ENCODE data around the gene OR56A5.
A peak's percentile ranks its signal among the peaks of the same experiment; 100 is the strongest.

The OR56A5 gene

GRCh38 chr11:5923794-5924193 is 44.5 kb downstream of the OR56A5 start:
- H3K36me3 ChIP-seq (ENCODE audit: control insufficient read depth in 4 of 4, insufficient read depth in 4 of 4, low read length in 3 of 4), result no peaks in the 10 kb centered on the region
- no peak for DNase-seq
- peaks cover 0 to 5% (median 1%) of the 10 kb centered on the region in 5 experiments for H3K9me3 ChIP-seq (ENCODE audit: control extremely low read depth in 1 of 5, control insufficient read depth in 4 of 5, insufficient read depth in 2 of 5, low read depth in 1 of 5, low read length in 4 of 5)
- no peaks in the 10 kb centered on the region for H3K27me3 ChIP-seq (replicated peaks in 2 of 5; ENCODE audit: control insufficient read depth in 4 of 5, insufficient read depth in 5 of 5, low read length in 4 of 5)
- H3K4me3 ChIP-seq (ENCODE audit: control insufficient read depth in 1 of 7, extremely low read depth in 1 of 7, insufficient read depth in 4 of 7, low read depth in 2 of 7, low read length in 6 of 7), result no peak overlapping the region
- H3K27ac ChIP-seq (ENCODE audit: insufficient read depth in 1 of 2, low read depth in 1 of 2, low read length in 2 of 2, poor library complexity in 1 of 2, severe bottlenecking in 2 of 2), result no peak overlapping the region
- H3K4me1 ChIP-seq (ENCODE audit: control extremely low read depth in 1 of 4, control insufficient read depth in 4 of 4, insufficient read depth in 4 of 4, low read length in 3 of 4), result no peaks in the 10 kb centered on the region
- CTCF ChIA-PET, result no interaction called here
- POLR2A ChIA-PET, result no interaction called here

- Histone ChIP-seq H3K4me3 (ENCODE audit: control insufficient read depth in 1 of 7, extremely low read depth in 1 of 7, insufficient read depth in 4 of 7, low read depth in 2 of 7, low read length in 6 of 7) (no peak overlapping the region), H3K9me3 (ENCODE audit: control extremely low read depth in 1 of 5, control insufficient read depth in 4 of 5, insufficient read depth in 2 of 5, low read depth in 1 of 5, low read length in 4 of 5) (peaks cover 0 to 5% (median 1%) of the 10 kb centered on the region in 5 experiments), H3K27me3 (replicated peaks in 2 of 5; ENCODE audit: control insufficient read depth in 4 of 5, insufficient read depth in 5 of 5, low read length in 4 of 5) (no peaks in the 10 kb centered on the region), H3K27ac (ENCODE audit: insufficient read depth in 1 of 2, low read depth in 1 of 2, low read length in 2 of 2, poor library complexity in 1 of 2, severe bottlenecking in 2 of 2) (no peak overlapping the region), H3K36me3 (ENCODE audit: control insufficient read depth in 4 of 4, insufficient read depth in 4 of 4, low read length in 3 of 4) (no peaks in the 10 kb centered on the region), H3K4me1 (ENCODE audit: control extremely low read depth in 1 of 4, control insufficient read depth in 4 of 4, insufficient read depth in 4 of 4, low read length in 3 of 4) (no peaks in the 10 kb centered on the region)
- POLR2A ChIA-PET, result no interaction called here
- CTCF ChIA-PET, result no interaction called here
- DNase-seq, result no peak
Observed at GRCh38 chr11:5923427-5923776, 44.9 kb downstream of the OR56A5 start.

DNA sequence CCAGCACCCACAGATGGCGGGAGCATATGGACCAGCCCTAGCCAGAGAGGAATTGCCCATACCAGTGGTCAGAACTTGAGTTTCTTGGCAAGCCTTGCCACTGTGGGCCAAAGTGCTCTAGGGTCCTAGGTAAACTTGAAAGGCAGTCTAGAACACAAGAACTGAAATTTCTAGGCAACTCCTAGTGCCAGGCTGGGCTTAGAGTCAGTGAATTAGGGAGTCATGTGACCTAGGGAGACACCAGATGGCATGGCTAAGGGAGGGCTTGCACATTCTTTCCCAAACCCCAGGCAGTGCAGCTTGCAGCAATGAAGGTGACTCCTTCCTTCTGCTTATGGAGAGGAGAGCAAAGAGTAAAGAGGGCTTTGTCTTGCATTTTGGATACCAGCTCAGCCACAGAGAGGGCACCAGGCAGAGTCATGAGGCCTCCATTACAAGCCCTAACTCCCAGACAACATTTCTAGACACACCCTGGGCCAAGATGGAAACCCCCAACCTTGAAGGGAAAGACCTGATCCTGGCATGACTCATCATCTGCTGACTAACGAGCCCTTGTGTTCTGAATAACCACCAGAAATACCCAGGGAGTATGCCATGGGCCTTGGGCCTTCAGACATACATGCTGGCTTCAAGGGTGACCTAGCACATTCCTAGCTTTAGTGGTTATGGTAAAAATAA is 45.4 kb downstream of the OR56A5 start:
- peak in 2 of 3 donors; percentile 5 to 11 for DNase-seq
- CTCF ChIA-PET, result no interaction called here

More for the DNA sequence above, 45.4 kb downstream of the OR56A5 start:
- Histone ChIP-seq H3K36me3 (ENCODE audit: control insufficient read depth in 4 of 4, insufficient read depth in 4 of 4, low read length in 3 of 4) (no peaks in the 10 kb centered on the region), H3K27me3 (replicated peaks in 2 of 5; ENCODE audit: control insufficient read depth in 4 of 5, insufficient read depth in 5 of 5, low read length in 4 of 5) (no peaks in the 10 kb centered on the region), H3K4me1 (ENCODE audit: control extremely low read depth in 1 of 4, control insufficient read depth in 4 of 4, insufficient read depth in 4 of 4, low read length in 3 of 4) (no peaks in the 10 kb centered on the region), H3K9me3 (ENCODE audit: control extremely low read depth in 1 of 5, control insufficient read depth in 4 of 5, insufficient read depth in 2 of 5, low read depth in 1 of 5, low read length in 4 of 5) (peaks cover 0 to 5% (median 1%) of the 10 kb centered on the region in 5 experiments), H3K4me3 (ENCODE audit: control insufficient read depth in 1 of 7, extremely low read depth in 1 of 7, insufficient read depth in 4 of 7, low read depth in 2 of 7, low read length in 6 of 7) (no peak overlapping the region), H3K27ac (ENCODE audit: insufficient read depth in 1 of 2, low read depth in 1 of 2, low read length in 2 of 2, poor library complexity in 1 of 2, severe bottlenecking in 2 of 2) (no peak overlapping the region)
- POLR2A ChIA-PET, result no interaction called here
- WGBS (ENCODE audit: insufficient coverage), result 92% methylated on average over 2 of the region's 2 CpGs
